Measurements from ENCODE around the gene CDH24. TPM values are rescaled to one million over a fixed set of nuclear protein-coding genes. Genes with fewer than 3 reads are reported as not detected.
A peak's percentile ranks its signal among the peaks of the same experiment; 100 is the strongest.

CDH24 gene
- total RNA-seq, 1 experiment from 2014 or later: 17.9 TPM

DNA sequence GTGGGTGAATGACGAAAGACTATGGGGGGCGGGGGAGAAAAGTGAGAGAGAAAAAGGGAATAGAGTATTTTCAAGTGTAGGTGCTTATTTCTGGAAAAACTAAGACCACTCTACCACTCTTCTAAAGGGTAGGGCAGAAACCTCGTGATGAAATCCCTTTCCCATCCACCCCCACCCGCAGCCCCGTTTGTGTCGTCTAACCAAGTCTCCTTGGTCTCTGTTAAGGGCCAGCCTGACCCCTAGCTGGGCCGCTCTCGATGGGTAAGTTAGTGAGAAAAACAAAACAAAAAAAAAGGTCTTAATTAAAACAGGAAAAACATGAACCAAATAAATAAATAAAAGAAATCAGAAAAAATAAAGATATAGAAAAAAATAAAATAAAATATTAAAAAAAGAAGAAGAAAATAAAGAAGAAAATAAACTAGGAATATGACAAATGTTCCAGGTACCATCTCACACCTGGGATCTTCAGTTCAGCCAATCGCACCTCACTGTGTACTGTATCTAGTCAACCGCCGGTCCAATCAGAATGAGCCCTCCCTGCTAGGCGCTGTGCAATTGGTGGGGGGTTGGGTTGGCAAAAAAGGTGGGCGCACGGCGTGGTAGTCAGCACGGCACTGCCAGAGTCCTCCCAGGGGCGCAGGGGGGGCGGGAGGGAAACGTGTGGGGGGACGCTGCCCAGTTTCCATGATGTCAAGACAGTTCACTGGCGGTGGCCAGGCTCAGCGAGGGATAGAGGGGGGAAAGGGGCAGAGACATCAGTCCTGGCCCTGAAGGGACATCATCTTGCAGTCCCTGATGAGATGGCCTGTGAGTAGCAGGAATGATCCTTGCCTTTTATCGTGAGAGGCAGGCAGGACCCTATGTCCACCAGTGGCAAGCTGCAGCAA is 9.8 kb upstream of the CDH24 start:
- POLR2A ChIA-PET: interaction anchor here (2.0 kb wide), 1 partner anchor 8 kb away, joined by 12 read pairs; no protein-coding TSS in a partner anchor
- Mint-ChIP-seq H3K4me1 (peaks cover 28% of the 10 kb centered on the region), H3K4me3 (no peak overlapping the region)

DNA sequence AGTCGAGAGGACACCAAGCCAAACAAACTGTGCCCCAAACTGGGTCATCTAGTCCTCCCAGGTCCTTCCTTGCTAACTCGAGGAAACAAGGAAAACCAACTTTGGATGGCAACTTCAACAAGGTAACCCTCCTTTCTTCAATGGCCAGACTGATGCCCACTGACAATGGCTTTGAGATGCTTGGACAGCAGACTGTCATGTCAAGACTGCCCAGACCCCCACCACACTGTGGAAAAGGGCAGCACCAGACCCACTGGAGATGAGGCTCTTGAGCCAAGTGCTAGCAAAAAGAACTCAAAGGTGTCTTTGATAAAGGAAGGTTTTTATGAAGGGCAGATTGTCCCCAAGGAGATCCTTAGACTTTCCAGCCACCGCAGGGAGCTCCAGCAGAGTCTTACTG is 9.0 kb upstream of the CDH24 start:
- no peak overlapping the region; the same call in 1 of the 2 replicates for H3K27ac Mint-ChIP-seq
- ChIA-PET CTCF (no interaction called here), POLR2A (no interaction called here)
- H3K4me1 Mint-ChIP-seq: peaks cover 22% of the 10 kb centered on the region
- no peak for TF ChIP-seq HMGA2 (CRISPR knock-in tag; IDR thresholded peaks at IDR 0.05)
- TF ChIP-seq TEAD1 (CRISPR knock-in tag; IDR thresholded peaks at IDR 0.05): no peak
- TF ChIP-seq, protein P1, sequence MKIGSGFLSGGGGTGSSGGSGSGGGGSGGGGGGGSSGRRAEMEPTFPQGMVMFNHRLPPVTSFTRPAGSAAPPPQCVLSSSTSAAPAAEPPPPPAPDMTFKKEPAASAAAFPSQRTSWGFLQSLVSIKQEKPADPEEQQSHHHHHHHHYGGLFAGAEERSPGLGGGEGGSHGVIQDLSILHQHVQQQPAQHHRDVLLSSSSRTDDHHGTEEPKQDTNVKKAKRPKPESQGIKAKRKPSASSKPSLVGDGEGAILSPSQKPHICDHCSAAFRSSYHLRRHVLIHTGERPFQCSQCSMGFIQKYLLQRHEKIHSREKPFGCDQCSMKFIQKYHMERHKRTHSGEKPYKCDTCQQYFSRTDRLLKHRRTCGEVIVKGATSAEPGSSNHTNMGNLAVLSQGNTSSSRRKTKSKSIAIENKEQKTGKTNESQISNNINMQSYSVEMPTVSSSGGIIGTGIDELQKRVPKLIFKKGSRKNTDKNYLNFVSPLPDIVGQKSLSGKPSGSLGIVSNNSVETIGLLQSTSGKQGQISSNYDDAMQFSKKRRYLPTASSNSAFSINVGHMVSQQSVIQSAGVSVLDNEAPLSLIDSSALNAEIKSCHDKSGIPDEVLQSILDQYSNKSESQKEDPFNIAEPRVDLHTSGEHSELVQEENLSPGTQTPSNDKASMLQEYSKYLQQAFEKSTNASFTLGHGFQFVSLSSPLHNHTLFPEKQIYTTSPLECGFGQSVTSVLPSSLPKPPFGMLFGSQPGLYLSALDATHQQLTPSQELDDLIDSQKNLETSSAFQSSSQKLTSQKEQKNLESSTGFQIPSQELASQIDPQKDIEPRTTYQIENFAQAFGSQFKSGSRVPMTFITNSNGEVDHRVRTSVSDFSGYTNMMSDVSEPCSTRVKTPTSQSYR (CRISPR knock-in tag; IDR thresholded peaks at IDR 0.05): no peak
- H3K9me3 Mint-ChIP-seq: no peaks in the 10 kb centered on the region
- DNase-seq (ENCODE audit: low spot score) (no peak), ATAC-seq (no peak)
- H3K36me3 Mint-ChIP-seq: peaks cover 77% of the 10 kb centered on the region
- H3K4me3 Mint-ChIP-seq: no peak overlapping the region
- no peaks in the 10 kb centered on the region for H3K27me3 Mint-ChIP-seq (ENCODE audit: low read depth)

More for the DNA sequence above, 9.8 kb upstream of the CDH24 start:
- TF ChIP-seq HMGA2 (CRISPR knock-in tag; IDR thresholded peaks at IDR 0.05) (peak; percentile 98), ETV6 (CRISPR knock-in tag; IDR thresholded peaks at IDR 0.05) (no peak), FOXK1 (CRISPR knock-in tag; IDR thresholded peaks at IDR 0.05) (no peak), JAZF1 (CRISPR knock-in tag; IDR thresholded peaks at IDR 0.05) (no peak)
- CTCF ChIA-PET: interaction anchor here (2.1 to 2.2 kb wide), 2 partner anchors 10 to 213 kb away, joined by 11 to 160 read pairs; partner anchors contain the start of gene CDH24
- H3K27me3 Mint-ChIP-seq (ENCODE audit: low read depth): no peaks in the 10 kb centered on the region
- H3K36me3 Mint-ChIP-seq: peaks cover 76% of the 10 kb centered on the region
- H3K27ac Mint-ChIP-seq: no peak overlapping the region
- no peak for DNase-seq (ENCODE audit: low spot score)
- ATAC-seq: no peak
- no peaks in the 10 kb centered on the region for H3K9me3 Mint-ChIP-seq

DNA sequence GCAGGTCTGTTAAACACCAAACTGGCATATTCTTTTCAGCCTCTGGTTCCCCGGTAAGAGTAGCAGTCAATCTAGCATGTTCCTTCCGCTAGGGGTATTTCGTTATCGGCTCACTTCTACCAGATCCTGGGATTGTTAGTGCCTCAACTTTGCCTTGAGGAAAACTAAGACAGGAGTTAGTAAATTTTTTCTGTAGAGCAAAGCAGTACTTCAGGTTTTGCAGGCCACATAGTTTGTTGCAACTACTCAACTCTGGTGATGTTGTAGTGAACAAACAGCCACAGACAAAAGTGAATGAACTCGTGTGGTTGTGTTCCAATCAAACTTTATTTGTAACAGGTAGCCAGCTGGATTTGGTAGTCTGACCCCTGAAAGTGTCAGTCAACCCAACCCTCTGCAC is 6.3 kb upstream of the CDH24 start:
- ChIA-PET POLR2A (no interaction called here), CTCF (no interaction called here)
- no peak for DNase-seq (ENCODE audit: low spot score)
- Mint-ChIP-seq H3K9me3 (no peaks in the 10 kb centered on the region), H3K27me3 (ENCODE audit: low read depth) (no peaks in the 10 kb centered on the region), H3K36me3 (peaks cover 85% of the 10 kb centered on the region), H3K27ac (peak overlapping the region; percentile 74), H3K4me3 (no peak overlapping the region), H3K4me1 (peaks cover 5% of the 10 kb centered on the region)
- no peak for ATAC-seq
- no peak for TF ChIP-seq IRF2 (CRISPR knock-in tag; IDR thresholded peaks at IDR 0.05; ENCODE audit: borderline replicate concordance, low read depth)
- TF ChIP-seq, protein P2, sequence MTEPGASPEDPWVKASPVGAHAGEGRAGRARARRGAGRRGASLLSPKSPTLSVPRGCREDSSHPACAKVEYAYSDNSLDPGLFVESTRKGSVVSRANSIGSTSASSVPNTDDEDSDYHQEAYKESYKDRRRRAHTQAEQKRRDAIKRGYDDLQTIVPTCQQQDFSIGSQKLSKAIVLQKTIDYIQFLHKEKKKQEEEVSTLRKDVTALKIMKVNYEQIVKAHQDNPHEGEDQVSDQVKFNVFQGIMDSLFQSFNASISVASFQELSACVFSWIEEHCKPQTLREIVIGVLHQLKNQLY (CRISPR knock-in tag; IDR thresholded peaks at IDR 0.05): no peak
- TF ChIP-seq, protein P3, sequence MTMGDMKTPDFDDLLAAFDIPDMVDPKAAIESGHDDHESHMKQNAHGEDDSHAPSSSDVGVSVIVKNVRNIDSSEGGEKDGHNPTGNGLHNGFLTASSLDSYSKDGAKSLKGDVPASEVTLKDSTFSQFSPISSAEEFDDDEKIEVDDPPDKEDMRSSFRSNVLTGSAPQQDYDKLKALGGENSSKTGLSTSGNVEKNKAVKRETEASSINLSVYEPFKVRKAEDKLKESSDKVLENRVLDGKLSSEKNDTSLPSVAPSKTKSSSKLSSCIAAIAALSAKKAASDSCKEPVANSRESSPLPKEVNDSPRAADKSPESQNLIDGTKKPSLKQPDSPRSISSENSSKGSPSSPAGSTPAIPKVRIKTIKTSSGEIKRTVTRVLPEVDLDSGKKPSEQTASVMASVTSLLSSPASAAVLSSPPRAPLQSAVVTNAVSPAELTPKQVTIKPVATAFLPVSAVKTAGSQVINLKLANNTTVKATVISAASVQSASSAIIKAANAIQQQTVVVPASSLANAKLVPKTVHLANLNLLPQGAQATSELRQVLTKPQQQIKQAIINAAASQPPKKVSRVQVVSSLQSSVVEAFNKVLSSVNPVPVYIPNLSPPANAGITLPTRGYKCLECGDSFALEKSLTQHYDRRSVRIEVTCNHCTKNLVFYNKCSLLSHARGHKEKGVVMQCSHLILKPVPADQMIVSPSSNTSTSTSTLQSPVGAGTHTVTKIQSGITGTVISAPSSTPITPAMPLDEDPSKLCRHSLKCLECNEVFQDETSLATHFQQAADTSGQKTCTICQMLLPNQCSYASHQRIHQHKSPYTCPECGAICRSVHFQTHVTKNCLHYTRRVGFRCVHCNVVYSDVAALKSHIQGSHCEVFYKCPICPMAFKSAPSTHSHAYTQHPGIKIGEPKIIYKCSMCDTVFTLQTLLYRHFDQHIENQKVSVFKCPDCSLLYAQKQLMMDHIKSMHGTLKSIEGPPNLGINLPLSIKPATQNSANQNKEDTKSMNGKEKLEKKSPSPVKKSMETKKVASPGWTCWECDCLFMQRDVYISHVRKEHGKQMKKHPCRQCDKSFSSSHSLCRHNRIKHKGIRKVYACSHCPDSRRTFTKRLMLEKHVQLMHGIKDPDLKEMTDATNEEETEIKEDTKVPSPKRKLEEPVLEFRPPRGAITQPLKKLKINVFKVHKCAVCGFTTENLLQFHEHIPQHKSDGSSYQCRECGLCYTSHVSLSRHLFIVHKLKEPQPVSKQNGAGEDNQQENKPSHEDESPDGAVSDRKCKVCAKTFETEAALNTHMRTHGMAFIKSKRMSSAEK (CRISPR knock-in tag; IDR thresholded peaks at IDR 0.05; ENCODE audit: borderline replicate concordance): no peak
- TF ChIP-seq SMAD3 (CRISPR knock-in tag; IDR thresholded peaks at IDR 0.05; ENCODE audit: borderline replicate concordance): no peak
- TF ChIP-seq NR3C1 (CRISPR knock-in tag; conservative IDR thresholded peaks at IDR 0.05; ENCODE audit: low read depth): no peak
- TF ChIP-seq ZNF416 (CRISPR knock-in tag; IDR thresholded peaks at IDR 0.05): no peak
- TF ChIP-seq, protein P4, sequence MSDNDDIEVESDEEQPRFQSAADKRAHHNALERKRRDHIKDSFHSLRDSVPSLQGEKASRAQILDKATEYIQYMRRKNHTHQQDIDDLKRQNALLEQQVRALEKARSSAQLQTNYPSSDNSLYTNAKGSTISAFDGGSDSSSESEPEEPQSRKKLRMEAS (CRISPR knock-in tag; IDR thresholded peaks at IDR 0.05): no peak
- no peak for TF ChIP-seq GRHL2 (CRISPR knock-in tag; IDR thresholded peaks at IDR 0.05; ENCODE audit: insufficient replicate concordance, severe bottlenecking)

Data from WTC11 (cell line).